Keratinocyte (primary cell): ENCODE data around the gene DMRT1. TPM values are rescaled to one million over a fixed set of nuclear protein-coding genes. Genes with fewer than 3 reads are reported as not detected.

ENCODE experiments used
- DNase-seq: peaks from one replicate; pipeline ENCODE4 v3.0.0-alpha.2; 2011; ENCODE audit warnings: low read depth, missing footprints, low spot score
- FAIRE-seq: peaks from 2 replicates; lab custom pipeline; 2011; peaks lifted over from hg19 to GRCh38; lab: Jason Lieb, UNC
- H2AFZ ChIP-seq: 2 replicates; pipeline ENCODE4 v1.6.0; 2012; ENCODE audit warnings: low read length, control low read depth, inconsistent platforms; ENCODE audit not compliant: control insufficient read depth
- H3K27ac ChIP-seq: 2 replicates; pipeline ENCODE4 v1.5.1; 2011; ENCODE audit warnings: low read length; ENCODE audit not compliant: control insufficient read depth, insufficient read depth
- H3K27me3 ChIP-seq: 3 replicates; pipeline ENCODE4 v1.6.0; 2011; ENCODE audit warnings: low read length; ENCODE audit not compliant: control insufficient read depth, insufficient read depth; ENCODE audit errors: extremely low read depth
- H3K36me3 ChIP-seq, 2 experiments: 2 replicates in 1 of 2; 3 replicates in 1 of 2; pipeline ENCODE4 v1.5.1; 2011; ENCODE audit warnings: low read length in 2 of 2, mild to moderate bottlenecking in 1 of 2; ENCODE audit not compliant: control insufficient read depth in 2 of 2, insufficient read depth in 2 of 2; ENCODE audit errors: extremely low read depth in 1 of 2
- H3K4me1 ChIP-seq: 3 replicates; pipeline ENCODE4 v1.5.1; 2011; ENCODE audit warnings: low read length; ENCODE audit not compliant: control insufficient read depth, insufficient read depth; ENCODE audit errors: extremely low read depth
- H3K4me2 ChIP-seq: 3 replicates; pipeline ENCODE4 v1.6.0; 2011; ENCODE audit warnings: low read depth, low read length; ENCODE audit not compliant: control insufficient read depth, insufficient read depth; ENCODE audit errors: extremely low read depth
- H3K4me3 ChIP-seq, 3 experiments: fragments of 200-600 bp in 1 of 3; sonication (generic) in 1 of 3; 2 replicates in 2 of 3; 3 replicates in 1 of 3; pipeline ENCODE4 v1.5.1; 2011 to 2016; ENCODE audit warnings: low read length in 3 of 3, mild to moderate bottlenecking in 3 of 3, control low read depth in 2 of 3, inconsistent platforms in 1 of 3, low read depth in 1 of 3, mixed read lengths in 1 of 3, mixed run types in 1 of 3, moderate library complexity in 1 of 3; ENCODE audit not compliant: control insufficient read depth in 2 of 3, insufficient read depth in 2 of 3; ENCODE audit errors: extremely low read depth in 1 of 3
- H3K79me2 ChIP-seq: 2 replicates; pipeline ENCODE4 v1.6.0; 2012; ENCODE audit warnings: low read length; ENCODE audit not compliant: control insufficient read depth, insufficient read depth
- H3K9ac ChIP-seq: 3 replicates; pipeline ENCODE4 v1.6.0; 2011; ENCODE audit warnings: low read length; ENCODE audit not compliant: control insufficient read depth, insufficient read depth; ENCODE audit errors: extremely low read depth
- H3K9me1 ChIP-seq: 3 replicates; pipeline ENCODE4 v1.6.0; 2011; ENCODE audit warnings: low read length; ENCODE audit not compliant: control insufficient read depth, insufficient read depth; ENCODE audit errors: extremely low read depth
- H3K9me3 ChIP-seq: 2 replicates; pipeline ENCODE4 v1.5.1; 2012; ENCODE audit warnings: low read depth, low read length; ENCODE audit not compliant: control insufficient read depth
- H4K20me1 ChIP-seq: 3 replicates; pipeline ENCODE4 v1.6.0; 2011; ENCODE audit warnings: low read length; ENCODE audit not compliant: control insufficient read depth, insufficient read depth; ENCODE audit errors: extremely low read depth
- CTCF ChIP-seq, 3 experiments: IDR thresholded peaks in 1 of 3; conservative IDR thresholded peaks in 1 of 3; optimal IDR thresholded peaks in 1 of 3; 2 replicates in 2 of 3; 3 replicates in 1 of 3; pipeline versions ENCODE3 to v1.5.1; 2011; ENCODE audit warnings: low read length in 3 of 3, mild to moderate bottlenecking in 3 of 3, moderate library complexity in 2 of 3, control low read depth in 1 of 3, inconsistent platforms in 1 of 3; ENCODE audit not compliant: insufficient read depth in 2 of 3; ENCODE audit errors: extremely low read depth in 1 of 3
- EZH2 ChIP-seq: IDR thresholded peaks from one replicate; pipeline ENCODE4 v1.6.1; 2012; ENCODE audit warnings: inconsistent platforms, mild to moderate bottlenecking, low read length, moderate library complexity
- dilution Hi-C: fragments of 300-500 bp; cut with MboI; formaldehyde crosslinking; loops from one replicate; pipeline ENCODE4 v1.7.0; 2020; ENCODE audit warnings: low sequenced_read_pairs; ENCODE audit not compliant: extremely low pct_ligation_motif_present
- polyA plus RNA-seq, 5 experiments: library from polyadenylated mRNA; depleted of rRNA in 3 of 5; stranded (reverse) in 3 of 5; stranded (forward) in 1 of 5; unstranded in 1 of 5; fragments of >200 nt; gene quantifications; 1 replicate in 1 of 5; 2 replicates in 3 of 5; 3 replicates in 1 of 5; pipeline versions ENCODE4 v1.2.1 to v1.2.3, GENCODE V29; 2011 to 2012; ENCODE audit warnings: missing spikeins in 2 of 5, low read depth in 1 of 5, low replicate concordance in 1 of 5

The DMRT1 gene
- polyA plus RNA-seq, 1 donor (not counting 4 experiments of a cell fraction or from before 2014, with no cell fraction given), result not detected

GRCh38 chr9:818958-819357 is 22.5 kb upstream of the DMRT1 start:
- no peaks in the 10 kb centered on the region for H3K79me2 ChIP-seq

GRCh38 chr9:826500-827280 is 14.8 kb upstream of the DMRT1 start:
- H3K79me2 ChIP-seq, result no peaks in the 10 kb centered on the region
- H4K20me1 ChIP-seq, result no peaks in the 10 kb centered on the region
- no peaks in the 10 kb centered on the region for H3K9me1 ChIP-seq
- H3K4me3 ChIP-seq, result no peak overlapping the region
- no peaks in the 10 kb centered on the region for H3K9me3 ChIP-seq
- TF ChIP-seq CTCF (optimal IDR thresholded peaks at IDR 0.05 in 1 of 3, IDR thresholded peaks at IDR 0.05 in 1 of 3, conservative IDR thresholded peaks at IDR 0.05 in 1 of 3; ENCODE audit: extremely low read depth in 1 of 3, insufficient read depth in 2 of 3, low read length in 3 of 3) (no peak), EZH2 (no peak)
- H3K27me3 ChIP-seq, result no peaks in the 10 kb centered on the region
- no peak overlapping the region for H3K4me2 ChIP-seq
- no peaks in the 10 kb centered on the region for H3K36me3 ChIP-seq
- H3K9ac ChIP-seq, result no peak overlapping the region
- H3K4me1 ChIP-seq, result no peaks in the 10 kb centered on the region
- H2AFZ ChIP-seq, result no peak overlapping the region
- H3K27ac ChIP-seq, result no peak overlapping the region
- DNase-seq (no peak), FAIRE-seq (no peak)
- dilution Hi-C loops, result no loop called here

More at GRCh38 chr9:818958-819357, 22.5 kb upstream of the DMRT1 start:
- Histone ChIP-seq H4K20me1 (no peaks in the 10 kb centered on the region), H3K9ac (no peak overlapping the region), H3K4me1 (no peaks in the 10 kb centered on the region), H3K4me2 (no peak overlapping the region), H3K27me3 (no peaks in the 10 kb centered on the region), H3K9me3 (no peaks in the 10 kb centered on the region), H2AFZ (no peak overlapping the region), H3K36me3 (no peaks in the 10 kb centered on the region), H3K27ac (no peak overlapping the region), H3K9me1 (no peaks in the 10 kb centered on the region), H3K4me3 (no peak overlapping the region)
- no peak for TF ChIP-seq CTCF (optimal IDR thresholded peaks at IDR 0.05 in 1 of 3, IDR thresholded peaks at IDR 0.05 in 1 of 3, conservative IDR thresholded peaks at IDR 0.05 in 1 of 3; ENCODE audit: extremely low read depth in 1 of 3, insufficient read depth in 2 of 3, low read length in 3 of 3)
- TF ChIP-seq EZH2, result no peak
- dilution Hi-C loops, result no loop called here
- no peak for FAIRE-seq
- DNase-seq, result no peak
